IPS DF 6.9 (cell line): ENCODE measurements around the gene CHCHD6.

Source experiments
- DNase-seq: peaks from one replicate; pipeline ENCODE4 v3.0.0-alpha.2; 2013; ENCODE audit warnings: low read depth, low spot score
- H3K27ac ChIP-seq: one replicate; pipeline ENCODE4 v1.5.1; 2013; ENCODE audit warnings: low read length, control low read depth
- H3K27me3 ChIP-seq: 2 replicates; pipeline ENCODE4 v1.6.1; 2013; ENCODE audit warnings: mild to moderate bottlenecking, low read length; ENCODE audit not compliant: control insufficient read depth, insufficient read depth
- H3K36me3 ChIP-seq: 2 replicates; pipeline ENCODE4 v1.6.1; 2013; ENCODE audit warnings: low read length; ENCODE audit not compliant: control insufficient read depth, insufficient read depth
- H3K4me1 ChIP-seq: 2 replicates; pipeline ENCODE4 v1.6.1; 2013; ENCODE audit warnings: low read length; ENCODE audit not compliant: control insufficient read depth, insufficient read depth
- H3K4me3 ChIP-seq: 2 replicates; pipeline ENCODE4 v1.5.1; 2013; ENCODE audit warnings: mild to moderate bottlenecking, low read length
- H3K9me3 ChIP-seq: 2 replicates; pipeline ENCODE4 v1.6.1; 2013; ENCODE audit warnings: low read length, inconsistent platforms; ENCODE audit not compliant: control insufficient read depth, insufficient read depth
- WGBS: extraction: QIAGEN DNeasy Blood & Tissue Kit; methylation state at CpG from one replicate; pipeline ENCODE4 v1.1.7; 2013; ENCODE audit warnings: mixed read lengths, missing lambda C conversion rate; ENCODE audit not compliant: insufficient read length, insufficient coverage; 5-methylcytosine and 5-hydroxymethylcytosine counted together

The CHCHD6 gene

GRCh38 chr3:126894475-126894874, 190.4 kb downstream of the CHCHD6 start:
- Histone ChIP-seq H3K36me3 (no peaks in the 10 kb centered on the region), H3K4me1 (0 out of 2 replicates have a peak, but pooled peaks cover 5% of the 10 kb centered on the region), H3K27ac (no peak overlapping the region), H3K9me3 (no peaks in the 10 kb centered on the region), H3K4me3 (no peak overlapping the region), H3K27me3 (no peaks in the 10 kb centered on the region)
- no peak for DNase-seq
- no CpG with 5 or more reads among the region's 4 CpGs for WGBS

GRCh38 chr3:126895178-126896066, 191.4 kb downstream of the CHCHD6 start:
- Histone ChIP-seq H3K4me1 (0 out of 2 replicates have a peak, but pooled peaks cover 5% of the 10 kb centered on the region), H3K27me3 (no peaks in the 10 kb centered on the region), H3K27ac (no peak overlapping the region), H3K36me3 (no peaks in the 10 kb centered on the region), H3K4me3 (no peak overlapping the region), H3K9me3 (no peaks in the 10 kb centered on the region)
- no CpG with 5 or more reads among the region's 7 CpGs for WGBS
- DNase-seq: no peak

GRCh38 chr3:126896067-126896441, 192.0 kb downstream of the CHCHD6 start:
- DNase-seq: no peak
- Histone ChIP-seq H3K4me1 (0 out of 2 replicates have a peak, but pooled peaks cover 5% of the 10 kb centered on the region), H3K27me3 (no peaks in the 10 kb centered on the region), H3K36me3 (no peaks in the 10 kb centered on the region), H3K4me3 (no peak overlapping the region), H3K27ac (no peak overlapping the region), H3K9me3 (no peaks in the 10 kb centered on the region)
- no CpG with 5 or more reads among the region's 1 CpG for WGBS

- no peaks in the 10 kb centered on the region for H3K27me3 ChIP-seq
- H3K4me3 ChIP-seq: no peak overlapping the region
- H3K9me3 ChIP-seq: no peaks in the 10 kb centered on the region
- WGBS: no CpG with 5 or more reads among the region's 6 CpGs
- DNase-seq: no peak
- no peaks in the 10 kb centered on the region for H3K36me3 ChIP-seq
- 0 out of 2 replicates have a peak, but pooled peaks cover 5% of the 10 kb centered on the region for H3K4me1 ChIP-seq
- no peak overlapping the region for H3K27ac ChIP-seq
These were observed 192.9 kb downstream of the CHCHD6 start for GRCh38 chr3:126896968-126897367.

- no CpG with 5 or more reads among the region's 7 CpGs for WGBS
- Histone ChIP-seq H3K4me3 (no peak overlapping the region), H3K27me3 (no peaks in the 10 kb centered on the region), H3K36me3 (no peaks in the 10 kb centered on the region), H3K27ac (no peak overlapping the region), H3K4me1 (0 out of 2 replicates have a peak, but pooled peaks cover 5% of the 10 kb centered on the region), H3K9me3 (no peaks in the 10 kb centered on the region)
- no peak for DNase-seq
These were observed 193.9 kb downstream of the CHCHD6 start for GRCh38 chr3:126897943-126898342.

GRCh38 chr3:126900859-126901540, 197.0 kb downstream of the CHCHD6 start:
- WGBS: no CpG with 5 or more reads among the region's 10 CpGs

GRCh38 chr3:126901631-126902030, 197.6 kb downstream of the CHCHD6 start:
- DNase-seq: no peak
- no CpG with 5 or more reads among the region's 8 CpGs for WGBS
- H3K9me3 ChIP-seq: no peaks in the 10 kb centered on the region
- no peak overlapping the region for H3K4me3 ChIP-seq
- H3K27ac ChIP-seq: no peak overlapping the region
- no peaks in the 10 kb centered on the region for H3K27me3 ChIP-seq
- H3K36me3 ChIP-seq: no peaks in the 10 kb centered on the region; the same call in 1 of the 2 replicates
- no peaks in the 10 kb centered on the region for H3K4me1 ChIP-seq

More at GRCh38 chr3:126900859-126901540, 197.0 kb downstream of the CHCHD6 start:
- no peak for DNase-seq
- Histone ChIP-seq H3K4me1 (no peaks in the 10 kb centered on the region), H3K27ac (no peak overlapping the region), H3K27me3 (no peaks in the 10 kb centered on the region), H3K36me3 (no peaks in the 10 kb centered on the region), H3K9me3 (no peaks in the 10 kb centered on the region), H3K4me3 (no peak overlapping the region)

GRCh38 chr3:126903521-126903920, 199.5 kb downstream of the CHCHD6 start:
- Histone ChIP-seq H3K4me1 (no peaks in the 10 kb centered on the region), H3K27ac (no peak overlapping the region), H3K27me3 (no peaks in the 10 kb centered on the region), H3K36me3 (no peaks in the 10 kb centered on the region; the same call in 1 of the 2 replicates), H3K4me3 (no peak overlapping the region), H3K9me3 (no peaks in the 10 kb centered on the region)
- no CpG with 5 or more reads among the region's 3 CpGs for WGBS
- DNase-seq: no peak

- no CpG with 5 or more reads among the region's 3 CpGs for WGBS
These were observed 203.5 kb downstream of the CHCHD6 start for GRCh38 chr3:126907557-126907956.

GRCh38 chr3:126908752-126909275, 204.8 kb downstream of the CHCHD6 start:
- no CpG with 5 or more reads among the region's 12 CpGs for WGBS
- DNase-seq: no peak

More at GRCh38 chr3:126907557-126907956, 203.5 kb downstream of the CHCHD6 start:
- Histone ChIP-seq H3K9me3 (no peaks in the 10 kb centered on the region), H3K4me1 (0 out of 2 replicates have a peak, but pooled peaks cover 1% of the 10 kb centered on the region), H3K27me3 (no peaks in the 10 kb centered on the region), H3K4me3 (no peak overlapping the region), H3K27ac (no peak overlapping the region), H3K36me3 (no peaks in the 10 kb centered on the region; the same call in 1 of the 2 replicates)
- DNase-seq: no peak

More at GRCh38 chr3:126908752-126909275, 204.8 kb downstream of the CHCHD6 start:
- no peaks in the 10 kb centered on the region for H3K9me3 ChIP-seq
- H3K27me3 ChIP-seq: no peaks in the 10 kb centered on the region
- H3K4me3 ChIP-seq: no peak overlapping the region
- no peak overlapping the region for H3K27ac ChIP-seq
- no peaks in the 10 kb centered on the region; the same call in 1 of the 2 replicates for H3K36me3 ChIP-seq
- H3K4me1 ChIP-seq: 0 out of 2 replicates have a peak, but pooled peaks cover 1% of the 10 kb centered on the region
